GF-D8 (cell line): ENCODE measurements around the gene EPOP.

Experiments
- DNase-seq: peaks from one replicate; lab custom pipeline; 2025; lab: John Stamatoyannopoulos, UW

The EPOP gene

GRCh38 chr17:38674749-38675615 is at the start of gene EPOP:
EPOP (minus strand) TSS chr17:38674957; CDS start chr17:38674495, 462 bp downstream.
- DNase-seq = peak; percentile 65

- no peak for DNase-seq
These were observed 47.0 kb upstream of the EPOP start for GRCh38 chr17:38721802-38722201.

- no peak for DNase-seq
These were observed 46.2 kb upstream of the EPOP start for GRCh38 chr17:38720941-38721340.

- no peak for DNase-seq
These were observed 45.3 kb upstream of the EPOP start for GRCh38 chr17:38719943-38720641.

- no peak for DNase-seq
These were observed 44.7 kb upstream of the EPOP start for GRCh38 chr17:38719289-38719942.

GRCh38 chr17:38717139-38717745 is 42.5 kb upstream of the EPOP start:
- DNase-seq = no peak

GRCh38 chr17:38716368-38717005 is 41.7 kb upstream of the EPOP start:
- DNase-seq = no peak

- DNase-seq = no peak
These were observed 40.6 kb upstream of the EPOP start for GRCh38 chr17:38715216-38715943.

GRCh38 chr17:38713456-38714075 is 38.8 kb upstream of the EPOP start:
- no peak for DNase-seq

- DNase-seq = no peak
These were observed 37.8 kb upstream of the EPOP start for GRCh38 chr17:38712593-38712992.

GRCh38 chr17:38711792-38712571 is 37.2 kb upstream of the EPOP start:
- no peak for DNase-seq

- no peak for DNase-seq
These were observed 36.2 kb upstream of the EPOP start for GRCh38 chr17:38710985-38711384.

GRCh38 chr17:38710604-38710962 is 35.8 kb upstream of the EPOP start:
- no peak for DNase-seq

- no peak for DNase-seq
These were observed 35.3 kb upstream of the EPOP start for GRCh38 chr17:38709864-38710603.

- DNase-seq = no peak
These were observed 34.5 kb upstream of the EPOP start for GRCh38 chr17:38709104-38709820.

GRCh38 chr17:38707678-38708351 is 33.1 kb upstream of the EPOP start:
- no peak for DNase-seq

GRCh38 chr17:38706505-38707216 is 31.9 kb upstream of the EPOP start:
- DNase-seq = no peak
